SK-N-SH treated with all-trans-retinoic acid at 6 μM for 48 hours (cell line): ENCODE measurements around the gene SMC6.

Source experiments
- ATAC-seq: fragments of 200-7000 bp; cut with Tn5 transposase; 3 replicates; pipeline ENCODE4 v1.9.1; 2020; ENCODE audit warnings: mild to moderate bottlenecking, moderate library complexity
- BACH2 ChIP-seq: fragments of 250-450 bp; sonication (Bioruptor Pico); IDR thresholded peaks from 2 replicates; pipeline ENCODE4 v1.9.0; 2021; ENCODE audit warnings: mild to moderate bottlenecking, borderline replicate concordance
- CREB5 ChIP-seq: fragments of 250-450 bp; sonication (Bioruptor Pico); IDR thresholded peaks from 2 replicates; pipeline ENCODE4 v1.5.1; 2020; ENCODE audit warnings: low read depth, mild to moderate bottlenecking, moderate library complexity
- CSDC2 ChIP-seq: fragments of 250-450 bp; sonication (Bioruptor Pico); IDR thresholded peaks from 2 replicates; pipeline ENCODE4 v1.5.0; 2020; ENCODE audit warnings: mild to moderate bottlenecking, moderate library complexity
- CSRNP3 ChIP-seq: fragments of 250-450 bp; sonication (Bioruptor Pico); IDR thresholded peaks from 2 replicates; pipeline ENCODE4 v1.5.1; 2021; ENCODE audit warnings: mild to moderate bottlenecking, moderate library complexity
- PATZ1 ChIP-seq: fragments of 250-450 bp; sonication (Bioruptor Pico); IDR thresholded peaks from 2 replicates; pipeline ENCODE4 v1.8.0; 2020; ENCODE audit warnings: mild to moderate bottlenecking, moderate library complexity, borderline replicate concordance
- ZNF8 ChIP-seq: fragments of 450-650 bp; formaldehyde crosslinking; IDR thresholded peaks from 2 replicates; pipeline ENCODE4 v1.5.0; 2020; ENCODE audit warnings: mild to moderate bottlenecking, moderate library complexity

SMC6 gene

GRCh38 chr2:17614174-17614930 lies 139.3 kb downstream of the SMC6 start:
- ATAC-seq = no peak
- no peak for TF ChIP-seq CSDC2
- no peak for TF ChIP-seq ZNF8 (CRISPR knock-in tag)
- TF ChIP-seq CSRNP3 (CRISPR knock-in tag) = no peak
- TF ChIP-seq CREB5 = no peak
- no peak for TF ChIP-seq PATZ1 (CRISPR knock-in tag)
- TF ChIP-seq BACH2 = no peak
